HG03520 (cell line): ENCODE results near the gene ZBED6.

ENCODE experiments used
- ATAC-seq: cut with Tn5 transposase; IDR thresholded peaks from one replicate; pipeline ENCODE4 v1.9.1; 2021; ENCODE audit warnings: mild to moderate bottlenecking, moderate library complexity; ENCODE audit not compliant: unreplicated experiment

The ZBED6 gene

DNA sequence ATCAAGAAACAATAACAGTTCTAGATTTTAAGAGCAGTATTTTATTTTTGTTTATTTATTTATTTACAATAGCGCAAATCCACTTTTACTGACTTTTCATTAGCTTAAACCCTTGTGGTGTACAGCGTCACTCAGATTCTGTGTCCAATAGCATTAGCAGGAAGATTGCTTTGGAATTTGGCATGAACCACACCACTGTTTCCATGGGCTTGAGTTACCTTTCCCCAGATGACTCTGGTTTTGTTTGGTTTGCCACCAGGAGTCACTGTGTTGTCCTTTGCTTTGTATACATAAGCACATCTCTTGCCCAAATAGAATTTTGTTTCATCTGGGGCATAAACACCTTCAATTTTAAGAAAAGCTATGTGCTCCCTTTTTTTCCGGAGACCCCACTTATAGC, 40.1 kb downstream of the ZBED6 start:
- ATAC-seq = no peak

DNA sequence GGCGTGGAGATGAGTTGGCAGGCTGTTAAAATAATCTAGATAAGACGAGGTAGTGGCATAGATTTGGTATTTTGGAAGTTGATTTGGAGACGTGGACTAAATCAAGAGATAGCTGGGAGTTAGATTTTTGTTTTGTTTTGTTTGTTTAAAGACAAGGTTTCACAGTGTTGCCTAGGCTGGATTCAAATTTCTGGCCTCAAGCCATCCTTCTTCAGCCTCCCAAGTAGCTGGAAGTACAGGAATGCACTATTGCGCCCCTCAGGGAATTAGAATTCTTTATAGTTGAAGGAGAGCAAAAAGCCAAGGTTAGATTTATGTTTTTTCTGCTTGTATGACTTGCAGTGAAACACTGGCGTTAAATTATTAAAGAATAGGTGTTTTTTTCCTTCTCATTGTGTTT, 43.7 kb downstream of the ZBED6 start:
- no peak for ATAC-seq

DNA sequence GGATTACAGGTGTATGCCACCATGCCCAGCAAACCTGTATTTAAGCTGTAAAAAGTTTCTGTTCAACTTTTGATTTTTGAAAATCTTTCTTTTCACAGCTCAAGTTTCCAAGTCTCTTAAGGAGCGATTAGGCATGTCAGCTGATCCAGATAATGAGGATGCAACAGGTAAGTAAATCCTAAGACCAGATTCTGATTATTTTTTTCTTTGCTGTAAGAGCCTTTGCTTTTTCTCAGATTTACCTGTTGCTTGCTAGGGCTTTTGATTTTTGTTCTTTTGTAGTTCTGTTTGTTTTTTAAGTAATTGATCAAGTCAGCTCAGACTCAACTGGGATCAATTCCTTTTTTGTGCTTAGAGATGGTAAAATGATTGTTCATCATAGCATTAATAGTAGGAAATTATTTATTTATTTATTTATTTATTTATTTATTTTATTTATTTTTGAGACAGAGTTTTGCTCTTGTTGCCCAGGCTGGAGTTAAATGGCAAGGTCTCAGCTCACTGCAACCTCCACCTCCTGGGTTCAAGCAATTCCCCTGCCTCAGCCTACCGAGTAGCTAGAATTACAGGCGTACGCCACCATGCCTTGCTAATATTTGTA, 44.9 kb downstream of the ZBED6 start:
- no peak for ATAC-seq

DNA sequence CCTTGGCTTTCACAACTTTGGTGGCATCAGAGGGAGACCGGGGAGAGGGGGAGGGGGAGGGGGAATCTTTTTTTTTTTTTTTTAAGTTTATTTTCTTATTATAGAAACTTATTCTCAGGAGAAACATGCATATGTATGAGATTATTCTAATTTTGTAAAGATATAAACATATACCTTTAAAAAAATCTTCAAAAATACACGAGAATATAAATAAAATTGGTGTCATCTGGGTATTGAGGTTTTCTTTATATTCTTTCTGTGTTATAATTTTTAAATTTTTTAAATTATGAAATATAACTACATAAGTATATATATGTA, 47.1 kb downstream of the ZBED6 start:
- ATAC-seq = no peak

DNA sequence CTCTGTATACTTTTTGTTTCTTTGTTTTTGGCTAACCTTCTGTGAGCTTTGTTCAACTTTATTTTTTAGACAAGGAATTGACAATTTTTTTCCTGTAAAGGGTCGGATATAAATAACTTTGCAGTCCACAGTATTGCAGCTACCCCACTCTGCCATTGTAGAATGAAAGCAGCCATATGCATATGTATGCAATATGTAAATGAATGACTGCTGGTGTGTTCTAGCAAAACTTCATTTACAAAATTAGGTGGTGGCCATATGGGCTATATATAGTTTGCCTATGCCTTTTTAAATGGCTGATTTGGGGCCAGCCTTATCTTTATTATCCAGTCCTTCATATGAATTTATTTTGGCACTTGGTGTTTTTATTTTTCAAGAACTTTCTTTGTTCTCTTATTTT, 48.0 kb downstream of the ZBED6 start:
- ATAC-seq = no peak
